Sigmoid colon (tissue), 7 donors: ENCODE measurements around the gene RBCK1. TPM values are rescaled to one million over a fixed set of nuclear protein-coding genes. Genes with fewer than 3 reads are reported as not detected.

Experiments used
- DNase-seq: peaks from one replicate; pipeline ENCODE4 v3.0.0-alpha.2; 2019
- H3K27ac ChIP-seq, 4 donors: fragments of 200-600 bp; sonication (generic); one replicate each; pipeline ENCODE4 v1.5.1; 2016 to 2019; ENCODE audit warnings: mild to moderate bottlenecking in 1 of 4
- H3K27me3 ChIP-seq, 3 donors: fragments of 200-600 bp; sonication (generic); one replicate each; pipeline ENCODE4 v1.5.1; 2019; ENCODE audit warnings: mild to moderate bottlenecking in 1 of 3
- H3K36me3 ChIP-seq, 4 donors: fragments of 200-600 bp; sonication (generic); one replicate each; pipeline ENCODE4 v1.5.1; 2016 to 2019
- H3K4me1 ChIP-seq, 4 donors: fragments of 200-600 bp; sonication (generic); one replicate each; pipeline ENCODE4 v1.5.1; 2017 to 2019
- H3K4me3 ChIP-seq, 4 donors: fragments of 200-600 bp; sonication (generic); one replicate each; pipeline ENCODE4 v1.5.1; 2017 to 2019; ENCODE audit warnings: mild to moderate bottlenecking in 2 of 4, moderate library complexity in 1 of 4
- H3K9me3 ChIP-seq, 4 donors: fragments of 200-600 bp in 3 of 4; sonication (generic) in 3 of 4; one replicate each; pipeline versions ENCODE4 v1.5.1 to v1.6.1; 2013 to 2019
- CTCF ChIP-seq, 4 experiments: fragments of 450-650 bp in 3 of 4; fragments of 200-600 bp in 1 of 4; IDR thresholded peaks; one replicate each; pipeline ENCODE4 v1.5.1; 2016 to 2019; ENCODE audit warnings: antibody characterized with exemption in 4 of 4, mild to moderate bottlenecking in 3 of 4, moderate library complexity in 2 of 4
- EP300 ChIP-seq, 4 donors: sonication (generic); formaldehyde crosslinking; IDR thresholded peaks; one replicate each; pipeline ENCODE4 v1.6.1; 2017; ENCODE audit warnings: antibody characterized with exemption in 4 of 4
- POLR2A ChIP-seq, 2 donors: fragments of 450-650 bp; IDR thresholded peaks; one replicate each; pipeline ENCODE4 v1.6.1; 2016; ENCODE audit warnings: antibody characterized with exemption in 2 of 2, mild to moderate bottlenecking in 2 of 2, moderate library complexity in 2 of 2
- POLR2AphosphoS5 ChIP-seq, 4 donors: sonication (generic); formaldehyde crosslinking; IDR thresholded peaks; one replicate each; pipeline ENCODE4 v1.6.1; 2017; ENCODE audit warnings: antibody characterized with exemption in 4 of 4
- WGBS, 2 donors: extraction: QIAGEN DNeasy Blood & Tissue Kit; methylation state at CpG; one replicate each; pipeline ENCODE4 v1.1.7; 2013; 5-methylcytosine and 5-hydroxymethylcytosine counted together
- intact Hi-C: fragments of 100-400 bp; cut with DNase I; formaldehyde crosslinking; loops from one replicate; pipeline ENCODE4 v1.15.1; 2023
- polyA plus RNA-seq, 3 donors: library from polyadenylated mRNA; stranded (reverse); fragments of 200-250 nt; gene quantifications; one replicate each; pipeline ENCODE4 v1.2.3, GENCODE V29; 2013
- total RNA-seq, 4 donors: library from RNA; depleted of rRNA; stranded (reverse); fragments of >200 nt; gene quantifications; one replicate each; pipeline ENCODE4 v1.1.0, GENCODE V29; 2016
- donor health status: healthy with polysubstance abuse.
- donor health status: Bipolar disorder and iron deficiency.
- donor health status: healthy.

Gene RBCK1
- total and polyA plus RNA-seq, 7 donors: 60.7 to 197 (median 77.5) TPM

- H3K4me3 ChIP-seq: no peak overlapping the region
- peaks cover 28 to 84% (median 35%) of the 10 kb centered on the region in 4 donors for H3K36me3 ChIP-seq
- no peaks in the 10 kb centered on the region for H3K9me3 ChIP-seq
- TF ChIP-seq POLR2AphosphoS5 (IDR thresholded peaks at IDR 0.05): no peak
- TF ChIP-seq CTCF (IDR thresholded peaks at IDR 0.05): no peak
- TF ChIP-seq EP300 (IDR thresholded peaks at IDR 0.05): no peak
- no peak for TF ChIP-seq POLR2A (IDR thresholded peaks at IDR 0.05)
- H3K27ac ChIP-seq: no peak overlapping the region
- intact Hi-C loops: no loop called here
- H3K27me3 ChIP-seq: no peaks in the 10 kb centered on the region
- WGBS, 2 donors: 95 to 96% methylated on average over 14 of the region's 14 CpGs
- DNase-seq: no peak
- no peaks in the 10 kb centered on the region for H3K4me1 ChIP-seq
These were observed 20.0 kb downstream of the RBCK1 start for GRCh38 chr20:427849-428657.

- Histone ChIP-seq H3K4me1 (no peaks in the 10 kb centered on the region), H3K9me3 (no peaks in the 10 kb centered on the region), H3K27me3 (no peaks in the 10 kb centered on the region), H3K4me3 (no peak overlapping the region), H3K27ac (no peak overlapping the region), H3K36me3 (peaks cover 24 to 77% (median 31%) of the 10 kb centered on the region in 4 donors)
- no peak for DNase-seq
- 61 to 85% methylated on average over 14 of the region's 14 CpGs for WGBS, 2 donors
- no peak for TF ChIP-seq EP300 (IDR thresholded peaks at IDR 0.05)
- no peak for TF ChIP-seq CTCF (IDR thresholded peaks at IDR 0.05)
- TF ChIP-seq POLR2AphosphoS5 (IDR thresholded peaks at IDR 0.05): no peak
- no peak for TF ChIP-seq POLR2A (IDR thresholded peaks at IDR 0.05)
- intact Hi-C loops: no loop called here
These were observed 20.6 kb downstream of the RBCK1 start for GRCh38 chr20:428658-429200.

- no peaks in the 10 kb centered on the region for H3K9me3 ChIP-seq
- 93 to 95% methylated on average over 21 of the region's 21 CpGs for WGBS, 2 donors
- TF ChIP-seq POLR2AphosphoS5 (IDR thresholded peaks at IDR 0.05): no peak
- H3K36me3 ChIP-seq: peaks cover 19 to 76% (median 35%) of the 10 kb centered on the region in 4 donors
- intact Hi-C loops: no loop called here
- no peak for DNase-seq
- no peaks in the 10 kb centered on the region for H3K4me1 ChIP-seq
- H3K4me3 ChIP-seq: no peak overlapping the region
- H3K27ac ChIP-seq: no peak overlapping the region
- no peaks in the 10 kb centered on the region for H3K27me3 ChIP-seq
These were observed 22.2 kb downstream of the RBCK1 start for GRCh38 chr20:430091-430999.

GRCh38 chr20:431012-431904, 23.2 kb downstream of the RBCK1 start:
- Histone ChIP-seq H3K27me3 (no peaks in the 10 kb centered on the region), H3K4me3 (no peak overlapping the region), H3K27ac (no peak overlapping the region), H3K4me1 (no peaks in the 10 kb centered on the region), H3K36me3 (peaks cover 23 to 86% (median 42%) of the 10 kb centered on the region in 4 donors), H3K9me3 (no peaks in the 10 kb centered on the region)
- peak in 2 of 4 experiments; percentile 20 to 21 for TF ChIP-seq CTCF (IDR thresholded peaks at IDR 0.05)
- no peak for TF ChIP-seq POLR2AphosphoS5 (IDR thresholded peaks at IDR 0.05)
- intact Hi-C loops: no loop called here
- DNase-seq: no peak
- 70 to 76% methylated on average over 17 of the region's 17 CpGs for WGBS, 2 donors
